ENCODE data around the gene IFT25.

The IFT25 gene

GRCh38 chr1:53927376-53927881, 18.1 kb downstream of the IFT25 start:
- DNase-seq, result no peak

GRCh38 chr1:53919675-53920066, 25.8 kb downstream of the IFT25 start:
- no peak for DNase-seq

GRCh38 chr1:53918343-53918742, 27.2 kb downstream of the IFT25 start:
- DNase-seq, result no peak

- DNase-seq, result no peak
Measured at GRCh38 chr1:53913352-53914033, 32.0 kb downstream of the IFT25 start.

DNA sequence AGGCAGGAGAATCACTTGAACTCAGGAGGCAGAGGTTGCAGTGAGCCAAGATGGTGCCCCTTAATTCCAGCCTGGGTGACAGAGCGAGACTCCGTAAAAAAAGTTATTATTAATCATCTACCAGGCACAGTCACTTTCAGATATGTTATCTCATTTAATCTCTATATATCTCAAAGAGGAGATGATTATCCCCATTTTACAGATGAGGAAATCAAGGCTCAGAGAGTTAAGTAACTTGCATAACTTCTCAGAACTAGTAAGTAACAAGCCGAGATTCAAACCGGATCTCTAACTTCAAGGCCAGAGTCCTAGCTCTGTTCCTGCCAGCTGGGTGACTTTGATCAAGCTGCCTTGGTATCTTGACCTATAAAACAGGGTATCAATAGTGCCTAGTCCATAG, 34.1 kb downstream of the IFT25 start:
- DNase-seq, result no peak

- no peak for DNase-seq
Measured at GRCh38 chr1:53909946-53910345, 35.6 kb downstream of the IFT25 start.

- DNase-seq, result peak; percentile 9 to 27
Measured at GRCh38 chr1:53906121-53906520, 39.4 kb downstream of the IFT25 start.

GRCh38 chr1:53905509-53905908, 40.0 kb downstream of the IFT25 start:
- no peak for DNase-seq

DNA sequence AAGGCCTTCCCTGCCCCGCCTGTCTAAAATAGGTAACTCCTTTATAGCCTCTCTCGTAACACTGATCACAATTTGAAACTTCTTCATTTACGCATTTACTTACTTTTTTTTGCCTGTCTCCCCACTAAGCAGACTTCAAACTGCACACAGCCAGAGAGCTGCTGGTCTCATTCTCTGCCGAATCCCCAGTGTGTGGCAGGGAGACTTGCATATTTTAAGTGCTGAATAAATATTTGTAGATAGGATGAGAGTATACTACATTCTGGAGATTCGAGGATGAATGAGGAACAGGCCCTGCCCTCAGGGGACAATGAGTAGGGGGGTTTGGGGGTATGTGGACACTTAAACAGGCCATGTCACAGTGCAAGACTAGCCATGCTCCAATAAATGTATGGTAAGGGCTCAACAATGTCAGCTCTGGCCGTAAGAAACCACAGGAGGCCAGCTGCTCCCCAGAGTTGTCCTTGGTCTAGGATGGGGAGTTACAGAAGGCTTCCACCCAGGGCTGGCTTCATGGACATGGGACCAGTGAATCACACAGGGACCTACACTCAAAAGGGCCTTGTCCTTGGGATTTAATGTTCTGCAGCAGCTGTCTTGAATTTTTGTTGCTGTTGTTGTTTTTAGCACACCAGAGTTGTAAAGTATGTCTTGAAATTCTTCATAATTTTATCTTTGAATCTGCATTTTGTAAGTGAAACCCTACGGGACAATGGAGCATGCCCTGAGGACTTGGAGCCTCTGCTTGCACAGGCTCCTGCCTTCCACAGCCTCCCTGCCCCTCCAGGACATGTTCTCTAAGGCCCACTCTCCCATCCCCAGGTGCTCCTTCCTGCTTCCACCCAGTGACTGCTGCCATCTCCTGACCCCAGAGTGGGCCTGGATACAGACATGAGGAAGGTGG, 43.0 kb downstream of the IFT25 start:
- DNase-seq, result no peak

DNA sequence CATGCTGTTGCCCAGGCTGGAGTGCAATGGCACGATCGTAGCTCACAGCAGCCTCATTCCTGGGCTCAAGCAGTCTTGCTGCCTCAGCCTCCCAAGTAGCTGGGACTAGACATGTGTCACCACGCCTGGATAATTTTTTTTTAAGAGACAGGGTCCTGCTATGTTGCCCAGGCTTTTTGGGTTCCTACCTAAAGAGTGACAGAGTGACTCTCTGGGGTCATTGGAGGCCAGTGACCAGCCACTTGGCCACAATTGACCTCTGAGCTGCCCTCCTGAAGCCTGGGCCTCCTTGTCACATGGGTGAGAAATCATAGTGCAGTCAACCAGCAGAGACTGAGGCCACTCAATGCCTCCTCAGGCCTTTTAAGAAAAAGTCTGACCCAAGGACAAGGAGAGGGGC, 45.8 kb downstream of the IFT25 start:
- no peak for DNase-seq

GRCh38 chr1:53899206-53899628, 46.3 kb downstream of the IFT25 start:
- no peak for DNase-seq

- peak; percentile 63 to 75 for DNase-seq
Measured at GRCh38 chr1:53896635-53897229, 48.8 kb downstream of the IFT25 start.

DNA sequence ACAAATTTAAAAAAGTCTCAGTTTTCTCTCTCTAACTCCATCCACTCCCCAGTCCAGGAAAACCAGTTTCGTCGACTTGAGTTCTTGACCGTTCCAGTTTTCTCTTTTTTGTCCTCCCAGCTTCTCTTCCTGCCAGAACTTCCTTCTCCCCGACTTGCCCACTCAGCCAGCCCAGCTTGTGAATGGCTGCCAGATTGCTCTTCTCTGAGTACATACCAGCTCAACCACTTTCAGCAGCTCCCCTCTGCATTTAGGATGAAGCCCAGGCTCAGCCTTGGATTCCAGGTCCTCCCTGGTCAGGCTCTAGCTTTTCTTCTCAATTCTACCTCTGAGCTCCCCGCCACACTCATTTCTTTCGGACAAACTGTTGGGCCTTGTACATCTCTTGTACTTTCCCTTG, 50.1 kb downstream of the IFT25 start:
- no peak for DNase-seq

DNA sequence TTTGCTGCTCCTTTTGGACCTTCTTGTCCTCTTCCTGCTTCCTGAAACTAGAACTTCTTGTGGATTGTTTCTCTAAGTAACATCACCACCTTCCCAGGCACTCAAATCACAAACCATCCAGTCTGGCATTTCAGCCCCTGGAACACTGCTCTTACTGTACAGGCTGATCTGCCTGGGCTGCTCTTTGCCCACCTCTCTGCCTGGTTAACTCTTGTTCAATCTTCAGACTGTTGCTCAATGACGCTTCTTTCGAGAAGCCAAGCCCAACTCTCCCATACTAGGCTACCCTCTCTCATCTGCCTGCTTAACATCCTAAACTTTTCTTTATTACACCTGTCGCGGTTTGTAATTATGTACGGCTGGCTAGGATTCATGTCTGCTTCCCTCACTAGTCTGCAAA, 50.9 kb downstream of the IFT25 start:
- DNase-seq, result no peak

- DNase-seq, result no peak
Measured at GRCh38 chr1:53893999-53894636, 51.4 kb downstream of the IFT25 start, which contains the start of gene DIO1. TSS of gene DIO1 (plus strand) at chr1:53894187. CDS start at chr1:53894211, 24 bp downstream.

GRCh38 chr1:53892911-53893310, 52.6 kb downstream of the IFT25 start:
- peak; percentile 90 to 97 for DNase-seq

DNA sequence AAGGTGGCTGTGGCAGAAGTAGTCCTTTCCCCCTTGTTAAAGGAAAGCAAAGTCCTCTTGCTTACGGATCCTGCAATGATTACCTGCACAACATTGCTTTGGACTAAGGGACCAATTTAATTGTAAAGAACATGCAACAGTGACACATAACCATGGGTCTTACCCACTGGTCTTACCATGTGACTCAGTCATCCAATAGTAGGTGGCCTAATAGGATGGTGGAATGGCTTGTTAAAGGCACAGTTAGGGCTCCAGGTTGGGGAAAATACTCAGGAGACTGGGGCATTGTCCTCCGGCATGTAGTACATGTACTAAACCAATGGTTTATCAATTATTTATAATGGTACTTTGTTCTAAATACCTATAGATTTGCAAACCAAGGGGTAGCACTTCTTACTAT, 53.8 kb downstream of the IFT25 start:
- DNase-seq, result peak in 1 of 2 donors; percentile 32

GRCh38 chr1:53891018-53891417, 54.5 kb downstream of the IFT25 start:
- no peak for DNase-seq

- no peak for DNase-seq
Measured at GRCh38 chr1:53890522-53890941, 55.0 kb downstream of the IFT25 start.

DNA sequence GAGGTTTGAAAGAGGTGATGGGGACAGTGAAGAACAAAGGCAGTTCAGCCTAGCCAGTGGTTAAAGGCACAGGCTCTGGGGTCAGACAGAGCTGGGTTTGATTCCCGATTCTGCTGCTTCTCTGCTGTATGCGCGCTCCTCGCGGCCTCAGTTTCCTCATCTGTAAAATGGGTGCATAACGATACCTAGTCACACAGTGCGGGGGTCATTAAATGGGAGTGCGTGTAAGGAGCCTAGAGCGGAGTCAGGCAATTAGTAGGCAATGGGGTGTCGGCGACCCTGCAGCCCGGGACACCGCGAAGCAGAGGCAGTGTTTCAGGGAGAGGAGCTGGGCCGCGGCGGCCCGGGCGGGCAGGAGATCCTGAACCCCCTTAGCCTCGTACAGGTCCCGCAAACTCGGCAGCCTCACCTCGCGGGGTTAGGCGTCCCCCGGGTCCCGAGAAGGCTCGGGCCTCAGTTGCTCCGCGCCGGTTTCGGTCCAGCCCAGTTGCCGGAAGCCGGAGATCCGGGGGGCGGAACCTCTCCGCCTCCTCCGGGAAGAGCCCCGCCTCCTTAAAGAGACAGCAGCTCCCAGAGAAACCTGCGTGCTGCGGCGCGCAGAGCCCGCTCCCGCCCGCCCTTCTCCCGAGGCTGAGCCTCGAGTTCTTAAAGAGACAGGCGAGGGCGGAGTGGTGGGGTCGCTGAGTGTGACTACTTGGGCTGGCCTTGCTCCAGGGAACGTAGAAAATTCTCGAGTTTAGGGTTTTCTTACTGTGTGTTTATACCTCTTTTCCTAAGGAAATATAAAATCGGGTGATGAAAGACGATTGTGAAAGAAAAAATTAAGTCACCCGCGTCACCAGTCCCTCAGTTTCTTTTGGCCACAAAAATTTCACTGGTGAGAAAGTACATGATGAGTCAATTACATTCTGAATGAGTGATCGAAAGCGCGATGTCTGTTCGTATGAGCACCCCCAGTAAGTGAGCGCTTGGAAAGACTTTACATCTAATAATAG, 55.9 kb downstream of the IFT25 start, which contains the start of gene YIPF1:
YIPF1 (minus strand) TSS at position 494 of the 995 bp plus-strand sequence. CDS start 860 bp downstream, outside the sequence.
- DNase-seq, result peak; percentile 90 to 96

DNA sequence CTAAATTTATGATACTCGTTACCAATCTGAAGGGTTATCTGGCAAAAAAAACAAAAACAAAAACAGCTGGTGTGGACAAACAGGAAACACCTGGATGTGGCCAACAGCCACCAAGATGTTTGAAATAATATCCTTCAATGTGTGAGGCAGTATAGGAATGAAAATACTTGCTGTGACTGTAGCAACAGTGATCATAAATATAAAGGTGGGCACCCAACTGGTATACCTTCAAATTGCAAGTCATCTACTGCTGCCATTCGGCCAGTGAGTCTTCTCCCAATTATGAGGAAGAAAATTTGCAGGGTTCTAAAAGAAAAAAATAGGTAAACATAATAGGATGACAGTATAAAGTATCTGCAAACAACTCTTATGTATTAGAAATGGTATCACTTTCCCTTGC, 56.8 kb downstream of the IFT25 start:
- DNase-seq, result no peak
